Glomerular visceral epithelial cell (primary cell): ENCODE data around the gene SH3PXD2A.

ENCODE experiments used
- DNase-seq: peaks from one replicate; pipeline ENCODE4 v3.0.0-alpha.2; 2016; ENCODE audit errors: extremely low spot score

SH3PXD2A gene

GRCh38 chr10:103706762-103707161 is 148.6 kb downstream of the SH3PXD2A start:
- no peak for DNase-seq

DNA sequence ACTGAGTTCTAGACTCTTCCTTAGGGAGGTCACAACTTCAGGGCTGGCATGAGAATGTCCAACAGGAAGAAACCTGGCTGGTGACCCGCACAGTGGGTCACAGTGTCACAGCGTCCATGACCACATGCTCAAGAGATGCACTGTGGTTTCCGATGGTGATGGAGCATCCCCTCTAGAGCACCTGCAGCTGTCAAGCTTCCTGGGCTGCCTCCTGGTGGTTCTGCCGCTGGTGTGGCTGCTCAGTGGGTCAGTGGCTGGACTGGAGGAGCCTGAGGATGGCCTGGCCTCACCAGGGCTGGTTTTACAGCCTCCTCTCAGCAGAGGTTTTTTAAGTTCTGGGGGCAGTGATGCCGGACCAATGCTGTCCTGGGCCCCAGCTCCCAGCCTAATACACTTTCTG is 149.3 kb downstream of the SH3PXD2A start:
- no peak for DNase-seq

DNA sequence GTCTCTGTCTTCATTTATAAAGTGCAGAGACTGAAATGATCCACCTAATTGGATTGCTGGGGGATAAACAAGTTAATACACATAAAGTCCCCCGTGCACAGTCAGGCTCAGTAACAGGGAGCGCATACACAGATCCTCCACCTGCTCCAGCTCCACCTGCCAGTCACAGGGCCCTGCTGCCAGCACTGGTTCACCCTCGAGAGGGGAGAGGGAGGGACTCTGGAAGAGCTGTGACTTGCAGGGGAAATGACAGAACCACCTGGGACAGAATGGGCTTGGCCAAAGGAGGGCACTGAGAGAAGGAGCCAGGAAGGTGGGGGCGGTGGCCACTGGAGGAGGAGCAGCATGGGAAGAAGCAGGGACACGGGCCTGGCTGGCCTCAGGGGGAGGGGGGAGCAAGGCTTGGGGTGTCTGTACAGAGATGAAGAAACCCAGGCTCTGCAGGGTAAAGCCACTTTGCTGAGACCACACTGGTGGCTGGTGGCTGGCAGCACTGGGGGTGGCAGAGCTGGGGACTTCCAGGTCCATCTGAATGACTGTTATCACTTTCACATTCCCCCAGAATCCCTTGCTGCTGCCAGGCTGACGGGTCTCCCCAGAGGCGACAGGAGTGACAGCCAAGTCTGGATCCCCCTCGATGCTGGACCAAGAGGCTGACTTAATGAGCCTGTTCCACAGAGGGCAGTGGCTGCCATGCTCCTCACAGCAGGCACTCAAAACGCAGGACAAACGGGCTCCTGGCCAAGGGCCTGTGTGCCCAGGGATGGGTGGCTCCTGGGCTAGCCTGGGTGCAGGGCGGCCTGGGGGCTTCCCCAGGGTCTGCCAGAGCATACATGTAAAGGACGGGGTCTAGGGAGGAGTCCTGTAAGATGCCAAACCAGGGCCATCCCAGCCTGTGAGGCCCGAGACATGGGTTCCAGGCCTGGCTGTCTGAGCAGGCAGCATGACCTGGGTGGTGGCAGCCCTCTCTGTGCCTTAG is 151.1 kb downstream of the SH3PXD2A start:
- DNase-seq: no peak

- no peak for DNase-seq
These were observed 153.8 kb downstream of the SH3PXD2A start for GRCh38 chr10:103701380-103702222.

GRCh38 chr10:103700436-103700715 is 155.0 kb downstream of the SH3PXD2A start:
- no peak for DNase-seq

DNA sequence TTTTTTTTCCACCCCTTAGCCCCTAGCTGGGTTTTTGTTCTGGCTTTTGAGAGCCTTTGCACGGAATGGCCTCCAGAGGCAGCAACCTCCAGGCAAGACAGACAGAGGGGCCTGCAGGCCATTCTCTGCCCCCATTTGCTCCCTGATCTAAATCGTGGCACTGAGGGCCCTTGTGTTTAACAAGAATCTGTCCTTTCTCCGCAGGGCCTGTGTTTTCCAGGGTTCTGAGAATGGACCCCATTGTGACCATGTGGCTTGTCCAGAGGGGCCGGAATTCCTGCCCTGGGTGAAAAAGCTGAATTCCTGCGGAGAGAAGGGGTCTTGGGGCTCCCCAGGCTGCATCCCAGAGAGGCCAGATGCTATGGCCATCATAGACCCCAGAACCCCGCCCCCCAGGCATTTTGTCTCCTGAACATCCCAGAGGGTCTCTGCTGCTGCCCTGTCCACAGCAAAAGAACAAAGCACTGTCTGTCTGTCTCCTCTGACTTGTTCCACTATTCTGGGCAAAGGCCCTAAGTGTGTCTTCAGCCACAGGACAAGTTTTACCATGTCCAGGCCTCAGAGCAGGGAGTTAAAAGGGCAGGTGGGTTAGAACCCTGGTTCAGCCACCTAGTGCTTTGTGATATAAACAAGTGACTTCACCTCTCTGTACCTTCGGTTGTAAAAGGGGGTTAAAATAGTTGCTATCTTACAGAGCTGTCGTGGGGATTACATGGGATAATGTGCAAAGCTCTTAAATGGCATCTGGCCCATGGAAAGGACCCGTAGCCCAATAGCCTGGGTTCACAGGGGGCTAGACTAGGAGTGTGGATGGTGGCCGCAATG is 155.6 kb downstream of the SH3PXD2A start:
- no peak for DNase-seq

- no peak for DNase-seq
These were observed 157.1 kb downstream of the SH3PXD2A start for GRCh38 chr10:103698266-103698665.

DNA sequence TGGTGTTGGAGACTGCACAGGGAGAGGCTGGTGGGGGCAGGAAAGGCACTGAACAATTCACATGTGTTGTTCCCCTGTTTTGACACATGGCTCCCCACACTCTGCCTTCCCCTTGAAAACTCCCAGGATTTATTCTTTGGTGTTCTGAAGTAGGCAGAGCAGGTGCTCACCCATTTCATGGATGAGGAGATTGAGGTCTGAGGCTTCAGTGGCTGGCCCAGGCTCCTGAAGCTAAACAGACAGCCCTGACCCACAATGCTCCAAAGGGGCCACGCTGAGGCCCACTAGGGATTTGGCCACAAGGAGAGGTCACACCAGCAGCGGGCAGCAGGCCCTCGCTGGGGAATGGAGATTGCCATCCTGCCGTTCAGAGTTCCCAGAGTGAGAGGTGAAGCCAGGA is 157.6 kb downstream of the SH3PXD2A start:
- DNase-seq: no peak

GRCh38 chr10:103696411-103697145 is 158.8 kb downstream of the SH3PXD2A start:
- peak; percentile 88 for DNase-seq

DNA sequence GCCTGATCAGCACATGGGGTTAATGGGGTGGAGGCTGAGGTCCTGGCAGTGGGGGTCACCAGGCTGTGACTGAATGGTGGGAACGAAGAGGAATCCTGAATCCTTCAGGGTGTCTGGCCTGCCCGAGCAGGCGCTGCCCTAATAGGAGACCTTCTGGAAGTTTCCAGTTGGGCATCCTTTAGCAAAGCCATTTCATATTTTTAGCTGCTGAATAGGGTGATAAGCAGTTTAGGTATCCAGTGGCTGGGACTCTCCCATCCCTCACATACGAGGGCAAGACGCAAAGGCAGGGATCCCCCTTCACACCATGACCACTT is 159.3 kb downstream of the SH3PXD2A start:
- no peak for DNase-seq

- DNase-seq: no peak
These were observed 159.8 kb downstream of the SH3PXD2A start for GRCh38 chr10:103695584-103696005.

DNA sequence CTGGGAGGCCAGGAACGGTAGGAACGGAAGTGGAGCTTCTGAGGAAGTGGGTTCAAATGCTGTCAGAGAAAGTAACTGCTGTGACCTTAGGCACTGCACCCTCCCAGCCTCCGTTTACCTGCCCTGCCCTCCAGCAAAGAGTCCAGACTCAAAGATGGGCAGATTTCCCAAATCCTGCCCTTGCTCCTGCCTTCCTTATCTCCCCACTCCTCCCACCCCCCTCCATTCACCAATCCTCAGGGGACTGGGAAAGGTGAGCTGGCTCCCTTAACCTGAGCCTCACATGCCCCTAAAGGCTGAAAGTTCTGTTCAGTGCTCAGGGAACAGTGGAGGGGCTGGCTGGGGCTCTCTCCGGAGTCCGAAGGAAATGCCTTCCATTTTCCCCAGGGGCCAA is 161.6 kb downstream of the SH3PXD2A start:
- DNase-seq: no peak

DNA sequence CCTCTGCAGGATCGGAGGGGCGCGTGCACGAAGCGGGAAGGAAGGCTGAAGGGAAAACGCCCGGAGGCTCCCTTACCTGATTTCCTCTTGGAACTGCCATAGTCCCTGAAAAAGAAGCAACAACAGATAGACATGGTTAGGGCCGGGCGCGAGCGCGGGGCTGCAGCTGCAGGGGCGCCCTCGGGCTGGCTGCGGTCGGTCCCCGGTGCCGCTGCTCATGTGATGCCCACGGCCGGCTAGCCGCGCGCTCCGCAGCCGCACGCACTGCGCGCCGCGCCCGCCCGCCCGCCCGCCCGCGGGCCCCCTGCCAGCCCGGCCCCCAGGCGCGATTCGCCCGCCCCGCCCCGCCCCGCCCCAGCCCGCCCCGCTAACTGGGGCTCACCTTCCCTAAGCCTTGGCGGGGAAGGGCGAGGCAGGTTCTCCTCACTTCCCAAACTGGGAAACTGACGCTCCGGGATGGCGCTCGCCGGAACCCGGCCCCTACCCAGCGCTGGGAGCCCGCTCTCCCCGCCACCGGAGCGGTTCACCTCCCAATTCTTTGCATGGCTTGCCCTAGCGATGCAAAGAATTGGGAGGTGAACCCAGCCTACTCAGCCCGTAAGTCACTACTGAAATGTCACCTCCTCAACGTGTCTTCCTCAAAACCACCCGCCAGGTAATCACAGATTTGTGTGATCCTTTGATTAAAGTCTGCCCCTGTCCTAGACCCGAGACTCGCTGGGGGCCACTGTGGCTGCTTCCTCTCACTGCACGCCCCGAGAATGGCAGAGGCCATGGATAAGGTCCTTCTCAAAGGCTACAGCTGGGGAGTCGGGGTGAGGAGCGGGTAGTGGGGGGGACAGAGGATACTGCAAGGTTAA is 162.2 kb downstream of the SH3PXD2A start:
- no peak for DNase-seq

DNA sequence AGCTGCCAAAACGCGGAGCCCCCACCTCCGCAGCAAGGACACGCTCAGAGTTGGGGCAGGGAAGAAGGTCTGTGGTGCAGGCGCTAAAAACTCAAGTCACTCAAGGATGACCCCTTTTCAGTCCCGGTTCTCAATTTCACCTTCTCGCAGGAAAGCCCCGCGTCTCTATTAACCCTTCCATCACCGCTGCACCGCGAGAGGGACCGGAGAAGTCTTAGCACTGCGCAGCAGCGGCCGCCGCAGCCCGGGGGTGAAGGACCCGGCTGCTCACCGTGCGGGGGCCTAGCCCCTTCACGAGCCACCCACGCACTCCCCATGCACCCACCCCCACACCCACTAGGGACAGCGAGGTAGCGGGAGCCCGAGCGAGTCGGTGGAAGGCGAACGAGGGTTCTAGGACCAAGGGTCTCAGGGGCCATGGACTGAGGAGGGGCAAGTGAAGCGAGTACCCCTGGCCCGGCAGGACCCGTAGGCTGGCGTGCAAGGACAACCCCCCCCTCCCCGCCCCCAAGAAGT is 162.9 kb downstream of the SH3PXD2A start:
- DNase-seq: no peak

DNA sequence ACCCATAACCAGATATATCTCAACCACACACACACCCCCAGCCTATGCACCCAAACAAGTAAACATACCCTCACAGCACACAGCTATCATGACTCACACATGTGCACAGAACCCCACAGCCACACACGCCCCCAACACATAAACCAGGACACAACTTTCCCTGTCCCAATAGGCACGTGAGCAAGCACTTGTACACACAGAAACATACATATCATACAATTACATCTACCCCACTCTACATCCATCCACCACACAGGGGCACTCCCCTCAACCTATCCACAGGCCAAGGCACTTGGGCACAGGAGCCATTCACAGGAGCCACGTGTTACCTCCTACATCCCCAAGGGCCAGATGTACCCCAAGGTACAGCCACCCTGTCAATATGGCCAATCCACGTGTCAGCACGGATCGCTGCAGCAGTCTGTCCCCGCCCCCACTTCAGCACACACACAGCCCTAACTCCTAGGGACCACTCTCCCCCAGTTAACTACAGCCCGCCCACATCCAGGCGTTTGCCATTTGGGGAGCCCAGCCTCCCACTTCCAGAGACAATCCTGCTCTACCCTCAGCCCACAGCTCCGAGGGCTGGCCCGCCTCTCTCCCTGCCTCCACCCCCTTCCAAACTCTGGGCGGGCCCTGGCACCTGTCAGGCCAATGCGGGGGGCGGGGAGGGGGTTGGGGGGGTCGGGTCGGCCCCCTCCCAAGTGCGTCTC is 163.5 kb downstream of the SH3PXD2A start:
- DNase-seq: no peak

DNA sequence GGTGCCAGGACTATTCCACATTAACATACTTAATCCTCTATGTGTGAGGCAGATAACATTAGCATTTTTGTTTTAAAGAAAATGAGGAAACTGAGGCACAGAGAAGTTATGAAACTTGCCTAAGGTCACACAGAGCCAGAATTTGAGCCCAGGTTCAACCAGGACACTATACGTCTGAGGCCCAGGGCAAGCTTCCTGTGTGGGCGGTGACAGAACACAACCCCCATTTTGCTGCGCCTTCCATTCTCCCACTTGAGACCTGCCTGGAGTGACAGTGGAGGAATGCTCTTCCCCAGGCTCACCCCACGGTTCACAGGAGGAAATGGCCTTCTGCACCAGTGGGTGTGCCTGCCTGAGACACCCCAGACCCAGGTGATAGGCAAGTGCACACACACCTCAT is 164.1 kb downstream of the SH3PXD2A start:
- no peak for DNase-seq

- DNase-seq: no peak
These were observed 165.1 kb downstream of the SH3PXD2A start for GRCh38 chr10:103690281-103690680.

DNA sequence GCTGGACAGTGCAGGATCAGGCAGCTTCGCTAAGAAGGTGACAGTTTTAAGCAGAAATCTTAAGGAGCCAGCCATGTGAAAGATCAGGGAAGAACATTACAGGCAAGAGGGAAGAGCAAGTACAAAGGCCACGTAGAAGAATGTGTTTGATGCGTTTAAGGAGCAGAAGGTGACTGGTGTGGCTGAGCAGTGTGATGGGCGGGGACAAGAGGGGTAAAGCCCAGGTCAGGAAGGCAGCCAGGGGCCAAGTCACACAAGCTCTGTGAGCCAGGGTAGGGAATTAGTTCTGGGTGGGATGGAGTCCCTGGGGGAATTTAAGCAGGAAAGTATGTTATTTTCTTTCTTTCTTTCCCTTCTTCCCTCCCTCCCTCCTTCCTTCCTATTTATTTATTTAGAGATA is 166.9 kb downstream of the SH3PXD2A start:
- no peak for DNase-seq

DNA sequence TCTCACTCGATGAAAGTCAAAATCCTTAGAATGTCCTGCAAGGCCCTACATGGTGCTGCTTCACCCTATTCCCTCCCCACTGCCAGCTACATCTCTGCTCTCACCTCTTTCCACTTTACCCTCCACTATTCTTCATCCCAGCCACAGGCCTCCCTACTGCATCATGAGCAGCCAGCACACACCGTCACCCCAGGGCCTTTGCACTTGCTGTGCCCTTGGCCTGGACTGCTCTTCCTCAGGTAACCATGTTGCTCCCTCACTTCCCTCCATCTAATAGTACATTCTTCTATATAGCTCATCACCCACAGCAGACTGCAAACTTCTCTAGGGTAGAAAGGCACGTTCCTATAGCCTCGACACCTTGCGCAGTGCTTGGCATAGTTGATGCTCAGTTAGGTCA is 167.7 kb downstream of the SH3PXD2A start:
- no peak for DNase-seq

DNA sequence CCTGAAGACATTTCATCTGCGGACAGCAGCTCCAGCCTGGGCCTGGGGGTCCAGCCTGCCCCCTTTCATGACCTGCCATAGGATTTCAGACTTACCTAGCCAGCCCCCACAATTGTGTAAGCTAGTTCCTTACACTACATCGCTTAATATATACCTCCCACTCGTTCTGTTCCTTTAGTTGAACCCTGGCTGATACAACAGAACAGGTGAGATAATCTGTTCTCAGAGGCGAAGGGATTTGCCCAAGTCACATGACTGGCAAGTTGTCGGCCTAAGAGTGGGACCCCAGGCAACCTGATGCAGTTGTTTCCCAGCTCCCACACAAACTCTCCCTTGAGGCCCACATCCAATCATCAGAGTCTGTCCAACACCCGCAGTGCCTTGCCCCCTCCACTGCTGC is 168.2 kb downstream of the SH3PXD2A start:
- DNase-seq: no peak
